SH-SY5Y (cell line): Measurements from ENCODE around the gene CDS2.
A peak's percentile ranks its signal among the peaks of the same experiment; 100 is the strongest.

Experiments used
- GATA2 ChIP-seq: IDR thresholded peaks from 2 replicates; pipeline ENCODE4 v1.6.1; 2011; ENCODE audit warnings: mild to moderate bottlenecking, low read depth, low read length
- GATA3 ChIP-seq: IDR thresholded peaks from 2 replicates; pipeline ENCODE4 v1.6.1; 2011; ENCODE audit warnings: low read depth, mild to moderate bottlenecking, low read length, moderate library complexity

Gene CDS2

GRCh38 chr20:5197270-5197827, 70.5 kb downstream of the CDS2 start:
- TF ChIP-seq GATA3, result no peak
- TF ChIP-seq GATA2, result no peak

- no peak for TF ChIP-seq GATA2
- TF ChIP-seq GATA3, result no peak
These were observed 71.2 kb downstream of the CDS2 start for GRCh38 chr20:5197847-5198650.

- TF ChIP-seq GATA3, result no peak
- TF ChIP-seq GATA2, result no peak
These were observed 71.8 kb downstream of the CDS2 start for GRCh38 chr20:5198651-5198924.

- TF ChIP-seq GATA2, result no peak
- no peak for TF ChIP-seq GATA3
These were observed 76.6 kb downstream of the CDS2 start for GRCh38 chr20:5203380-5203779.

GRCh38 chr20:5205348-5206210, 78.8 kb downstream of the CDS2 start:
- TF ChIP-seq GATA3, result no peak
- TF ChIP-seq GATA2, result 0 out of 2 replicates have a peak, but pooled peaks have one; percentile 19

GRCh38 chr20:5207138-5207537, 80.3 kb downstream of the CDS2 start:
- TF ChIP-seq GATA2, result no peak
- no peak for TF ChIP-seq GATA3

GRCh38 chr20:5211803-5212714, 85.3 kb downstream of the CDS2 start:
- no peak for TF ChIP-seq GATA2
- TF ChIP-seq GATA3, result no peak

GRCh38 chr20:5212907-5213487, 86.2 kb downstream of the CDS2 start:
- TF ChIP-seq GATA3 (no peak), GATA2 (no peak)

- TF ChIP-seq GATA3 (no peak), GATA2 (no peak)
These were observed 88.0 kb downstream of the CDS2 start for GRCh38 chr20:5214826-5215225.

GRCh38 chr20:5215672-5216304, 89.0 kb downstream of the CDS2 start:
- no peak for TF ChIP-seq GATA2
- no peak for TF ChIP-seq GATA3

- TF ChIP-seq GATA2, result no peak
- no peak for TF ChIP-seq GATA3
These were observed 89.9 kb downstream of the CDS2 start for GRCh38 chr20:5216663-5217062.

- TF ChIP-seq GATA3, result no peak
- no peak for TF ChIP-seq GATA2
These were observed 90.8 kb downstream of the CDS2 start for GRCh38 chr20:5217616-5218015.
